HK-2 (cell line): Measurements from ENCODE around the gene C9orf85.
"Not testable (repeated sequence)": the region's sequence is repeated elsewhere in the genome, so short reads cannot be mapped to it uniquely, and the experiment has no call there.

Experiments used
- DNase-seq: peaks from one replicate; pipeline ENCODE4 v3.0.0-alpha.2; 2018; ENCODE audit not compliant: unreplicated experiment

C9orf85 gene, protein sequence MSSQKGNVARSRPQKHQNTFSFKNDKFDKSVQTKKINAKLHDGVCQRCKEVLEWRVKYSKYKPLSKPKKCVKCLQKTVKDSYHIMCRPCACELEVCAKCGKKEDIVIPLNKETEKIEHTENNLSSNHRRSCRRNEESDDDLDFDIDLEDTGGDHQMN

DNA sequence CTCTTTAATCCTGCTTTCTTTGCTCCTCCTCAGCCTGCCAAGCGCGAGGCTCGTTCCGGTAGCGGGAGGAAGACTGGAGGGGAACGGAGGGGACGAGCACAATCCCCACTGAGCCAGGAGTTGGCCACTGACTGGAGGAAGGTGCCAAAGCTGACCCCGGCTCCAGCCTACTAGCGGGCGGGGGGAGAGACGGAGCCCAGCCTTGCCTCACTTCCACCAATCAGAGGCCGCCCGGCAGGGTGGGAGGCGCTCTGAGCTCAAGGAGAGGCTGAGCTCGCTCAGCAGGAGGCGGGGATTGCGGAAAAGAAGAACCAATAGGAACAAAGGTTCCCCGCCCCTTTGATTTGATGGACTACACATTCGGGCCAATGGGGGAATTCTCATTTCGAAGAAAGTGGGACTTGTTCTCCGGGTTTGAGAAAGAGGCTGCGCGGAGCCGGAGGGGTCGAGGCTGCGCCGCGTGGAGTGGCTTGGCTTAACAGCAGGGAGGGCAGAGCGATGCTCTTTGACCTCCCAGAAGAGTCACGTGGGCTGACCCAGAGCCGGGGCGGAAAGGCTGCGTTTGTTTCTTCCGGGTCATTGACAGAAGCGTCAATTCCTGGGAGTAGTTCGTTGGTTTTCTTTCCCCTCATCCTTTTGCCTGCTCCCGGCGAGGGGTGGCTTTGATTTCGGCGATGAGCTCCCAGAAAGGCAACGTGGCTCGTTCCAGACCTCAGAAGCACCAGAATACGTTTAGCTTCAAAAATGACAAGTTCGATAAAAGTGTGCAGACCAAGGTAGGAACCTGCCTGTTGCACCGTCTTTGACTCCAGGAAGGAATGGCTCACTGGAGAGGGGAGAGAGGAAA, at the start of gene C9orf85, which contains the start of gene ABHD17B:
Gene C9orf85, plus strand, starts transcription at position 579 of the 847 bp plus-strand sequence. Its CDS starts 96 bp downstream, at position 675.
Gene ABHD17B, minus strand, starts transcription at position 133 of the 847 bp plus-strand sequence. CDS start 36,113 bp downstream, outside the sequence.
- DNase-seq: peak; percentile 81

- no peak for DNase-seq
Observed at GRCh38 chr9:71863631-71864030, 47.8 kb upstream of the C9orf85 start.

GRCh38 chr9:71875345-71875744, 36.1 kb upstream of the C9orf85 start:
- DNase-seq: no peak

GRCh38 chr9:71876106-71876505, 35.3 kb upstream of the C9orf85 start:
- no peak for DNase-seq

- DNase-seq: no peak
Observed at GRCh38 chr9:71876829-71877228, 34.6 kb upstream of the C9orf85 start.

DNA sequence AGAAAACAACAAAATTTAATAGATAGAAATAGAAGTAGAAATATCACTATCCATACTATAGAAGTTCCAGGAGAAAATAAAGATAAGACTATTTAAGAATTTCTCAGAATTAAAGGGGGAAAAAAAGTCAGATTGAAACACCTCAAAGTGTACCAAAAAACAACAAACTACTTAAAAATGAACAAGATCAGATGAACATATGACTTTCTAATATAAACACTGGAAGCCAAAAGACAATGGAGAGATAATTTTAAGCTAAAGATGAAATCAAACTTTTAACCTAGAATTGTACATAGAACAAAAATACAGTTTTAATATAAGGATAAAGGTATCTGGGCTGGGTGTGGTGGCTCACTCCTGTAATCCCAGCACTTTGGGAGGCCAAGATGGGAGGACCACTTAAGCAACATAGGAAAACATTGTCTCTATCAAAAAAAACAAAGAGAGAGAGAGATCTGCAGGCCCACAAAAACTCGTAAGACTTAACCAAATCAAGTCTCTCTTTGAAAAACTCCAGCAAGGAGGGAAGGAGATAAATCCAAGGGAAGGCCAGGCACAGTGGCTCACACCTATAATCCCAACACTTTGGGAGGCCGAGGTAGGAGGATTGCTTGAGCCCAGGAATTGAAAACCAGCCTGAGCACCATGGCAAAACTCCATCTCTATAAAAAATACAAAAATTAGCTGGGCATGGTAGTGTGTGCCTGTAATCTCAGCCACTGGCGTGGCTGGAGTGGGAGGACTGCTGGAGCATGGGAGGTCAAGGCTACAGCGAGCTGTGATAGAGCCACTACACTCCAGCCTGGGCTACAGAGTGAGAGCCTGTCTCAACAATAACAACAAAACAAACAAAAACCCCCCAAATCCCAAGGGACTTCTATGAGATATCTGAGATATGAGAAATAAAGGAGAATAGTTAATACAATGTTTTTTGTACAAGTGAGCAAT, 32.8 kb upstream of the C9orf85 start:
- no peak for DNase-seq

DNA sequence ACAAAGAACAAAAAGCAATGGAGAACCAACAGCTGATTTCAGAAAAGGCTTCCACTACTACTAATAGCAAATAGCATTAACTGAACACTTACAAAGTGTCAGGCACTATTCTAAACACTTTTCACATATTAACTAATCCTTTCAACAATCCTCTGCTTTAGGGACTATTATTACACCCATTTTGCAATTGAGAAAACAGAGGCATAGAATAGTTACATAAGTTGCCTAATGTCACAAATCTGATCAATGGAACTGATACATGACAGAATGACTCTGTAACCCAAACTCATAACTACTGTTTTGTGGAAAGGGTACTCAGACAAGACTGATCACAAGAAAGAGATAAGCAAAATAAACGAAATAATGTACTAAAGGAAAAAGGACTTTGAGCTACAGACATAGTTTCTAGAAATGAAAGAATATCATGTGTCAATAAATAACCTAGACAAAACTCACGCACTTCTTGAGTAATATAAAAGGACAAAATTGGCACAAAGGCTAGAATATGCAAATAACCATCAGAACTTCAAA, 31.7 kb upstream of the C9orf85 start:
- no peak for DNase-seq

- DNase-seq: no peak
Observed at GRCh38 chr9:71884005-71884404, 27.4 kb upstream of the C9orf85 start.

- DNase-seq: no peak
Observed at GRCh38 chr9:71885467-71885866, 26.0 kb upstream of the C9orf85 start.

- no peak for DNase-seq
Observed at GRCh38 chr9:71886015-71886414, 25.4 kb upstream of the C9orf85 start.

DNA sequence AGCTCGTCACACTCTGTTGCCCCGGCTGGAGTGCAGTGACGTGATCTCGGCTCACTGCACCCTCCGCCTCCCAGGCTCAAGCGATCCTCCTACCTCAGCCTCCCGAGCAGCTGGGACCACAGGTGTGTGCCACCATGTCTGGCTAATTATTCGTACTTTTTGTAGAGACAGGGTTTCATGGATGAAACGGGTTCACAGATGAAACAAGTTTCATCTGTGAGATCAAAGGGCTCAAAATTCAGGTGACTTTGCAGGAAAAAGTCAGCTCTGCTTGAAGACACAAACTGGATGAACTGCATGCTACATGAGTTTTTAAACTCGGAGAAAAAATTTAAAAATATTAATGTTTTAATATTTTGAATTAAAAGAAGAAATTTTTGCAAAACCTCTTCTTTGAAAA, 24.9 kb upstream of the C9orf85 start:
- no peak for DNase-seq

GRCh38 chr9:71887362-71887761, 24.1 kb upstream of the C9orf85 start:
- no peak for DNase-seq

DNA sequence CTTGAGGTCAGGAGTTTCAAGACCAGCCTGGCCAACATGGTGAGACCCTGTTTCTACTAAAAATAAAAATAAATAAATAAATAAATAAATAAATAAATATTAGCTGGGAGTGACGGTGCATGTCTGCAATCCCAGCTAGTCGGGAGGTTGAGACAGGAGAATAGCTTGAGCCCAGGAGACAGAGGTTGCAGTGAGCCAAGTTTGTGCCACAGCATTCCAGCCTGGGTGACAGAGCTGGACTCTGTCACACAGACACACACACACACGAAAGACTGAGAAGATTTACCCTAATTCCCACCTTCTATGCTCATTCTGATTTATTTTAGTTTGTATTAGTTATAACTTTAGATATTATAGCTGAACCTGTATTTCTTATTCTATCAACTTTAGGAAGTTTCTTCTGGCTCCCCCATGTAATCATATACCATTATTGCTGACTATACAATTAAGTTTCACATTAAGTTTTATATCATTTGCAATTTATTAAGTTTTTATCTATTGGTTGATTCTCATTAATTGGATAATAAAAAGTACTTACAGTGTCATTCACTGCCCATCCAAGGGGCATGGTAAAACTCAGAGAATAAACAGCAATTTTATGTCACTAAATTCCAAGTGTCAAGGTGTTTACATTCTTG, 21.3 kb upstream of the C9orf85 start:
- no peak for DNase-seq

- DNase-seq: no peak
Observed at GRCh38 chr9:71891557-71892189, 19.8 kb upstream of the C9orf85 start.

DNA sequence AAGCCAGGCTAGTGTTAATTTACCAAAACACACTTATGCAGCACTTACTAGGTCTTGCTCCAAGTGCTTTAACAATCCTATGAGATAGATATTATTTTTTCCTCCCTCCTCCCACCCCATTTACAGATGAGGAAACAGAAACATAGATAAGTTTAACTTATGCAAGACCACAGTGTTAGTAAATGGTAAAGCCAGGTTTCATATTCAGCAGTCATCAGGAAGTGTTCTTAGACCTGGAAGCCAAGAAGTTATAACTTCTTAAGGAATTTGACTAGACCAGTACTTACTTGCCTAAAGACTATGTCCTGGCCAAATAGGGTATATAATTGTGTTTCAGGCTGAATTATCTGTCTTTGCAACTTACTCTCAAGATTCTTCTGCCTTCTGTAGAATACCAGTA, 16.3 kb upstream of the C9orf85 start:
- no peak for DNase-seq

- DNase-seq: no peak
Observed at GRCh38 chr9:71895955-71896354, 15.5 kb upstream of the C9orf85 start.

DNA sequence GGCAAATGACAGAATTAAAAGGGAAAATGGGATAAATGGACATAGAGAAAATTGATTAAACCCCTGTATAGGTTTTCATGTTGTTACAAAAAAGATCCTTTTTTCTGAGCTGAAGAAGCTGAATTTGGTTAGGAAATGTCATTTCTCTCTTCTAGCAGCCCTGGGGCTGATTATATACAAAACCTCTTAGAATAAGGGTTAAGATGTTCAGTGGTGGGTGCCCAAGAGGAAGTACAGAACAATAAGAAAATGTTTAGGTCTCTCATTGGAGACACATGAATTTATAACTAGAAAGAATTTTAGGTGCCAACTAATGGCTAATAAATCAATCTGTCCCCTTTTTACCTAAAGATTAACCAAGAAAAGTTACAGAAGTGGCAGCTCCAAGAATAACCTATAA, 14.7 kb upstream of the C9orf85 start:
- DNase-seq: no peak

- DNase-seq: no peak
Observed at GRCh38 chr9:71897577-71897976, 13.9 kb upstream of the C9orf85 start.

- not testable (repeated sequence) for DNase-seq
Observed at GRCh38 chr9:71898756-71899155, 12.7 kb upstream of the C9orf85 start.

- no peak for DNase-seq
Observed at GRCh38 chr9:71901695-71902597, 9.5 kb upstream of the C9orf85 start.
